ACHN (cell line): ENCODE data around the gene NFYC.

Source experiments
- DNase-seq: peaks from one replicate; pipeline ENCODE4 v3.0.0-alpha.2; 2015
- in situ Hi-C: cut with HindIII; loops from 2 replicates; pipeline ENCODE4 v1.10.0; 2017; ENCODE audit warnings: low sequenced_read_pairs, low pct_ligation_motif_present, low pct_unique_long_range_greater_than_20kb

The NFYC gene

DNA sequence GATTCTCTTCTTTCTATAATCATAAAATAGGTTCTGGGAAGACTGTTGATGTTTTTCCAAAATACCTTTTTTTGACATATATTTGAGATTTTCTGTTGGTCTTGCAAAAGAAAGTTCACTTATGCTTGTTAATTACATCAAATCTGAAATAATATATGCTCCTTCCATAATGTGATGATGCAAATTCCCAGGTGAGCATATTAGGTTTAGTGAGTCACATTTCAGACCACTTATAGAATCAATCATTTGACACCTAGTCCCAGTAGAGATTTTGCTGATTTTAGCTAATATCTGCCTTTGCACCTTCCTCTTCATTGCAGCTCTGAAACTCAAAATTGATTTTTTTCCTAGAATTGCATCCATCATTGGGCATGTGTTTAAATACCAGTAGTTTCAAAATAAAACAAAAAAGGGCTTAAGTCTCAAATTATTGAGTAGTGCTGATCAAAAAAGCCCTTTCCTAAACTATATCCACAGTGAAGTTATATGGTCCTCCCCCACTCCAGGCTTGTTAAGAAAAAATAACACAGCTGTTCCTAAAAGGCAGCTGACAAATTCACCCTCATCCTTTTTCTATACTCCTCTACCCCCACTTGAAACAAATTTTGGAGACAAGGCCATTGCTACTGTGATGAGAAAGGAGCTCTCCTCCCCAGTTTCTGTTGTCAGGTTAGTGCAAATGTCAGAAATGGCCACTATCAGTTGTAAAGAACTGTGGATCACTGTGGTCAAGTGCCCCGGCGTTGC is 55.0 kb downstream of the NFYC start:
- DNase-seq: no peak
- in situ Hi-C loops: no loop called here

DNA sequence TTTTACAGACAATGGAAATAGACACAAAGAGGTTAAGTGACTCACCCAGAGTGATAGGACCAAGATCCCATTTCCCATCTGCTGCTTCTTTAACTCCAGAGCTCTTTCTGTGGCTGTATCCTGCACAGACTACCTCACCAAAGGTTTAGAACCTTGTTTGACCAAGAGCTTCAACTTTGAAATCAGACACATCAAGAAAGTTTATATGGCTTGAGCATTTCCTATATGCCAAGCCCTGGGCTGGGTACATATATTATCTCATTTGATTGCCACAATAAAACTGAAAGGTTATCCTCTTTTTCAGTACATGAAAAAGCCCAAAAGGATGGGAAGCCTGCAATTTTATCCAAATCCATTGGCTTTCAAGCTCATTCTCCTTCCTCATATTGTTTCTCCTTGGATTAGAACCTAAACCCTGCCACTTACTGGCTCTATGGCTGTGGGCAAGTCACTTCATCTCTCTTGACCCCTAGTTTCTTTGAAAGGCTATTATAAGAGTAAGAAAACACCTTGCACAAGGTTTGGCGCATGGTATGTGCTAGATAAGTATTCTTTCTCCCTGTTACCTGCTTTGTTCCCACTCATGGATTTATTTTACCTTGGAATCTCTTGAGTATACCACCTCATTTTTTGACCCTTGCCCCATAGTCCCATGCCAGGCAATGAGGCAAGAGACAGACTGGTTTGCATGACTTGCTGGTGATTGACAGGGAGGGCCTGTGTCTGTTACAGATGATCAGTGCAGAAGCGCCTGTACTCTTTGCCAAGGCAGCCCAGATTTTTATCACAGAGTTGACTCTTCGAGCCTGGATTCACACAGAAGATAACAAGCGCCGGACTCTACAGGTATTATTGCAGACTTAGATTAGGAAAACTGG is 57.6 kb downstream of the NFYC start:
- DNase-seq: no peak
- in situ Hi-C loops: no loop called here

DNA sequence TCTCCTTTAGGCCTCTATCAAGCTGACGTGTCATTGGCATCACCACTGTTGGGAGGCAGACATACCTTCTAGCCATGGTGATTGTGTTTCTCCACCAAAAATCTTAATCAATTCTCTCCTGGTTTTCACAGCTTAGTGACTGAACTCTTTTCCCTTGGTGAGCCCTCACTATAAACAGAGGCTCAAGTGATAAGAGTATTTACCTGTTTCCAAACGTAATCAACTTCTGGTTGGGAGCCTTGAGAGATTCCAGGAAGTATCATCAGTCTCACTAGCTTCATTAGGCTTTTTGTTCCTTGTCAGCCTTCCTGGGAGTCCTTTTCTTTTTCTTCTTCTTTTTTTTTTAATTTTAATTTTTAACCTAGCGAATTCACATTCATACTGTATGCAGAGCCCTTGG is 58.3 kb downstream of the NFYC start:
- no peak for DNase-seq
- in situ Hi-C loops: no loop called here

DNA sequence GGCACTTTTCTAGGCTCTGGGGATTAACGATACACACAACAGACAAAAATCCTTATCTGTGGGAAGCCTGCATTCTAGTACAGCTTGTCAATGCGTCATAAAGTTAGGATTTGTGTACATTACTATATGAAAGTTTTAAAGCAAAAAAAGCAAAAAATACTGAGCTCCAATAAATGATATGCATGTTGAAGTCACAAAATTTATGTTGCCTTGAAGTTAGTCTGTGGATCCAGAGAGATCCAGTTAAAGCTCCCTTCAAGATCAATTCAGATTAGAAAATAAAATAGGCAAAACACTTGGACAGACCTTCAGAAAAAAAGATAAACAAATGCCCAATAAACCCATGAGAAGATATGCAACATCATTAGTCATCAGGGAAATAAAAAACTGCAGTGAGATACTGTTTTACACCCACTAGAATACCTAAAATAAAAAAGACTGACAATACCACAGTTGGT is 59.0 kb downstream of the NFYC start:
- in situ Hi-C loops: no loop called here
- DNase-seq: no peak

DNA sequence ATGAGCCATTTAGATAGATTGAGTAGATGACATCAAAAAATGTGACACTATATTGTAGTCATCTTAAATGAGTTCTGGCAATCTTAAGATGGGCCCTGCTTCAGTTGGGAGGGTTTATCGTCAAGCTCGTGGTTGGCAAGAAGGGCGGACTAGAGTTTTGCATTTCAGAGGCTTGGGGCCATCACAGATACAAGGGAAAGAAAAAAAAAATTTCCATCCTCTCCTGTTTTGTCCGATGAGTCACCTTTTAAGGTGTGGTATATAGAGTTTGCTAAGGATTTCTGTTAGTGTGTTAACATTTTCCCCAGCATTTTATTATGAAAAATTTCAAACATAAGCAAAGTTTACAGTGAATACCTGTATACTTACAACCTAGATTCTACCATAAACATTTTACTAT is 60.3 kb downstream of the NFYC start:
- DNase-seq: no peak
- in situ Hi-C loops: no loop called here

DNA sequence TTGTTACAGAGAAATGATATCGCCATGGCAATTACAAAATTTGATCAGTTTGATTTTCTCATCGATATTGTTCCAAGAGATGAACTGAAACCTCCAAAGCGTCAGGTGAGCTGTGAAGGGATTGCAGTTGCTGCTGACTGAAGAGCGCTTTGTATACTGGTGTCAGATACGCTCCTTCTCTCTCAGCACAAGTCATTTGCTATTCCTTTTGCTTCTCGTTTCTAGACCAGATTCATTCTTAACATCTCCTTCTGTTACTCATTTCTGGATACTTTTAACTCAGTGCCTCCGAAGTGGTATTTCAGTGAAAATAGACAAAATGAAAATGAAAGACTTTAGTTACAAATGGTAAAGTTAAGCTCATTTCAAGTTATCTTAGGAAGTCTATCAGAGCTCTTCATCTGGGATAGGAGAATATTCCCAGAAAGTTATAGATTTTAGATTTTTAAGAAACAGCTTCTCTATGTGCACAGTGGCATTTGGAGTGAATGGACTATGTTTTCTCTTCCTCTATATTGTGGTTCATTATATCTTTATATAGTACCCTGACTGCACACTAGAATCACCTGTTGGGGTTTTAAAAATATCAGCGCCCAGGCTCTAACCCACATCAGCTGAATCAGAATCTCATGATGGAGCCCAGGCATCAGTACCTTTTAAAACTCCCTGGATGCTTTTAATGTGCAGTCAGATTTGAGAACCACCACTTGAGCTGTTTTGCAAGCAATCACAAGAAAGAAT is 61.8 kb downstream of the NFYC start:
- no peak for DNase-seq
- in situ Hi-C loops: no loop called here

DNA sequence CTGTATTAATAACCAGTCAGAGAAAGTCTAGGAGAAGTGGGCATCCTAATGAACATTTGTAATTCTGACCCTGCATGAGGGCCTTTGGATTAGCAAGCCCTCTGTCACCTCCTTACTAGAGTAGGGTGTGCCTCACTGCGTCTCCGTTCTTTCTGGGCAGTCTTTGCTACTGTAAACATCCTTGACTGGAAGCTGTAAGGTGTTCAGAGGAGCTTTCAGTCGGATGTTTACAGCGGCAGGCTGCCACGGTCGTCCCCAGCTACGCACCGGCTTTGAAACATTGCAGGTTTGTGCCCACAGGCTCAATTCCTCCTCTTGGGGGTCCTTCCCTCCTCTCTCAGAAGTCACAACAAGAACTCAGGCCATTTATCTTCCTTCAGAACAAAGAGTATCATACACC is 62.7 kb downstream of the NFYC start:
- no peak for DNase-seq
- in situ Hi-C loops: no loop called here

DNA sequence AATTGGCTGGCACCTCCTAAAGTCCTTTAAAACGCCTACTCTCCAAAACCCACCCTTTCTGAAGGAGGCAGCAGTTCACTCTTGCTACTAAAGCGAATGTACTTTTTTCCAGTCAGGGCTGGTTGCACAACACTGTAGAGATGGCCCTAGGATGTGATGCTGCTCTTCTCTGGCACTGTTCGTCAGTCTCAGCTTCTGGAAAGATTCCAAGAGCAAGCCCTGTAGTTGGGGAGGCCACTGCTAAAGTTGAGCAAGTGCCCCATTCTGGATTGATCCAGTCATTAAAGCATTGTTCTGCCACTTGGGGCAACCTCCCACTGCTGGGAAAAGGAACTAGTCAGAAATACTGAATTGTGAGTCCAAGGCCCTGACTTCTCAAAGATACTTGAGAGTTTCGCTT is 63.6 kb downstream of the NFYC start:
- in situ Hi-C loops: no loop called here
- DNase-seq: no peak

DNA sequence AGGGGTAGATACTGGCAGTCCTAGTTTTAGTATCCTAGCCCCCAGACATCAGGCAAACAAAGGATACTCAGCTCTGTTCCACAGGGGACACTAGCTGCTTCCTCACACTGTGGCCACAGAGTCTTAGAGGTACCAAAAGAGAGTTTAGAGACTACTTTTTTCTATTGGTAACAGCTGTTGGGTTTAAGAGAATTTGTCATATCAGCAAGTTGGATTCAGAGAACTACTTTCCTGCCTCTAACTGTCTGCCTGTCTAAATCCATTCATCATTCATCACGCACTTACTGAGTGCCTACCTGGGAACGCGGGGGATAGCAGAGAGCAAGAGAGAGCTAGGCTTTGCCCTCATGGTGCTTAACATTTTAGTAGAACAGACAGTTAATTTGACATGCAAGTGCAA is 65.0 kb downstream of the NFYC start:
- in situ Hi-C loops: no loop called here
- DNase-seq: no peak

DNA sequence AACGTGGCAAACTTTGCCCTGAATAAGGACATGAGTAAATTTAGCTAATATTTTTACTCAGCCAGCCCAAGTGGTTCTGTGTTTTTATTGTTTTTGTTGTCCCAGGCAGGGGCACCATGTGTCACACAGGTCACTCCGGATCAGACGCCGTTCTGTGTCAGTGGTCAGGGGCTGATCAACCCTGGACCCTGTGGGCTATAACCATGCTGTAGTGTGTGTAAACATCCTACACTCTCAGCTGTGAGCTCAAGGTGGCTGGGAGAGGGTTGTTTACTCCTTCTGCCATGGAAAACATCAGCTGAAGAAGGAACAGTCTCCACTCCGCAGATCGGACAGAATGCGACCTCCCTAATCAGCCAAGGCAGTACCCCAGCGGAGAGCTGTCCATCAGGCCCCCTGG is 65.6 kb downstream of the NFYC start:
- in situ Hi-C loops: no loop called here

DNA sequence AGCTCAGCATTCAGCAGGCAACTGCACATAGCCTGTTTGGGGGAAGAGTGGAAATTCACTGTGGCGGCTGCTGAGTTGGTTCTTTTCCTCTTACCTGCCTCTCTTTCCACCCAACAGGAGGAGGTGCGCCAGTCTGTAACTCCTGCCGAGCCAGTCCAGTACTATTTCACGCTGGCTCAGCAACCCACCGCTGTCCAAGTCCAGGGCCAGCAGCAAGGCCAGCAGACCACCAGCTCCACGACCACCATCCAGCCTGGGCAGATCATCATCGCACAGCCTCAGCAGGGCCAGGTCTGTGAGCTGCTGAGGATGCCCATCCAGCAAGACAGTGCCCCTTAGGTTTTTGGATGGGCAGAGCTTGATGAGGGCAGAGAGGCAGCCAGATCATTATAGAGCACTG is 66.5 kb downstream of the NFYC start:
- in situ Hi-C loops: no loop called here
- DNase-seq: no peak

More for the DNA sequence above, 65.6 kb downstream of the NFYC start:
- DNase-seq: no peak

DNA sequence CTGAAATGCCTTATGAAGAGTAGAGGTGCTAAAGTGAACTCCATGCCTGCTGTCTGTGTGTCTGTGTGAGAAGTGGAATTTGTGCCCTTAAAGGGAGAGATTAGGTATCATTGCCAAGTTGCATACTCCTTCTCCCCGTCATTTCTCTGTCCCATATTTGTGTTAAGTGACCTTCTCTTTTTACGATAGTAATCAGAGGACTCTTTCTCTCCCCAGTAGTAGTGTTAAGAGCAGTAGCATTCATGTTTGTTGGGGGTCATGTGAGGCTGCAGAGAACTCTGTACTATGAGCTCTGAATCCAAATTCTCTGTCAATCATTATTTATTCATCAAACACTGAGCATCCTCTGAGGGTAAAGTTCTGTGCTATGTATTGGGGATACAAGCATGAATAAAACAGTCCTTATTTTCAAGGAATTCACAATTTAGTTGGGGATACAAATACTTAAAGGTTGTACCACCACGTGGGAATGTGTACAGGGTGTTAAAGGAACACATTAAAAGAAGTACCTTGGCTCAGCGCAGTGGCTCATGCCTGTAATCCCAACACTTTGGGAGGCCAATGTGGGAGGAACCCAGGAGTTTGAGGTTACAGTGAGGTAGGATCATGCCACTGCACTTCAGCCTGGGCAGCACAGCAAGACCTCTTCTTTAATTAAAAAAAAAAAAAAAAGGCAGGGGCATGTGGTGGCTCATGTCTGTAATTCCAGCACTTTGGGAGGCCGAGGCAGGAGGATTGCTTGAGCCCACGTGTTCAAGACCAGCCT is 67.3 kb downstream of the NFYC start:
- in situ Hi-C loops: no loop called here
- no peak for DNase-seq

DNA sequence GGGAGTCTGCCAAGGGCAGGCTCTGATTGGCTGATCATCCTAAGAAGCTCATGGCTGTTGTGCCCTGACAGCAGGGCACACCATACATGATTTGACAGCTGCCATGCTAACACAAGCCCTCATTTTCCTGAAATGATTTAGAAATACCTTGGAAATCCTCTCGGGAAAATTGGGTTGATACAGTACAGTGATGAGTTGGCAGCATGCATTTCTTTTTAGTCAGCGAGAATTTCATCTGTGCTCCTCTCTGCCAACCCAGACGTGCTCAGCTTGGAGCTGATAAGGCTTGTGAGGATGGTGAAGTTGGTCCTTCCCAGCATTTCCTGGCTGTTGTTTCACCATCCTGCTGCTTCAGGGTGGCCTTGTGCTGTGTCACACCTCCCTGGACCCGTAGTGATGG is 69.5 kb downstream of the NFYC start:
- in situ Hi-C loops: no loop called here
- DNase-seq: no peak

DNA sequence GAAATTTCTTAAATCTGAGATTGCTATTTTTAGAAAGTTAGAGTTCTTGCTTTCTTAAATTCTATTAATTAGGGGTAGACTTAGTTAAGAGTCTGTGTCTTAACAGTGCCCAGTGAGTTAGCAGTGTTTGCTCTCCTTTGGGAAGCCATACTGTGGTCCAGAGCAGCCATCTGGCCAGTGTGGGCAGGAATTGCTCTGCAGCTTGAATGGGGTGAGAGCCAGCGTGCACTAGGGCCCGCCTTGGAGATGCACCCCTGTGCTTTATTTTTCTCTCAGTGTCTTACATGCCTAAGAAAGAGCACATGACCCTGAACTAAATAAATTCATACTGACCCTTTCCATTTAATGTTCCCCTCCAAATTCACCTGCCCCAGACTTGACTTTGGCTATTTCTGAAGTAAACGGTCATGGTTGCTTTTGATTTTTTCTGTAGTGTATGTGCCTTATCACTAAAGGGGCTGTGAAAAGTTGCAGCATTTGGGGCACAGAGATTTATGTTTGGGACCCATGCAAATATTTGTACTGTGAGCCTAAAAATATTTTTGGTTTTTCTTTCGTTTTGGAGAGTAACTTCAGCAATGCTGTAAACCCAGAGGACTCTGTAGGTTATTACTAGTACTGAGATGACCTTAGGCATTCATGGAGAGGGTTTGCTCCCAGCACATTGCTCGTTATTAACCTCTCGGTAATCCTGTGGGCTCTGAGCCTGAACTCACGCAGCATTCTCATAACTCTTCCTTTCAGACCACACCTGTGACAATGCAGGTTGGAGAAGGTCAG is 70.8 kb downstream of the NFYC start:
- in situ Hi-C loops: no loop called here

DNA sequence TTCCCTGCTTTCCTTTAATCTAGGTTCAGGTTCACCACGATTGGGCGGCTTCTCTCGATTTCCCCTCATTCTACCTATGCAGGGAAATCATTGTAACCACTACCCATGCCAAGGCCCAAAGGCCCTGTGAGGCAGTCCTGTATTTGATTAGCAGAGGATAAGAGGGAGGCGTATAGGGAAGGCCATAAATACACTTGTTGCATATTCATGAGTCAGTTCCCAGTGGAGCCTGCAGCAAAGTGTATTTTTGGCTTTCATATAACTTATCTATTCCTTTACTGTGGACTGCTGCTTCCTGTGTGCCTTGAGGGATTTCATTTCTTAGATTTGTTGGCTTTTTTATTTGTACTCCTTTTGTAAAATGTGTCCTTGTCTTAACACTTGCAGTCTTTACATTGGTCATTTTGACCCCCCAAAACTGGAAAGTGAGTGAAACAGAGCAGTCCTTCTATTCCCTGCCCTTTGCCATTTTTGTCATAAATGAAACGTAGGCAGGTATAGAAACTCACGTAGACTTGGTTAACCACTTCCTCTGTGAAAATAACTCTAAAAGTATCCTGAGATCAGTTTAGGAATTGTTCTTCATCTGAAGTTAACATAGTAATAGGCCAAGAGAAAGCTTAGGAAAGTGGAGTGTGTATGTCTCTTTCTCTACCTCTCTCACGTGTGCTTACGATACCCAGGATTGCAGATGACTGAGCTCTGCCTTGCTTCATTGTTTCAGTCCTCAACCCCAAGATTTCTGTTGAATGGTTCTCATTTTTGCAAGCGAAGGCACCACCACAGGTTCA is 72.4 kb downstream of the NFYC start:
- in situ Hi-C loops: no loop called here
- DNase-seq: no peak

More for the DNA sequence above, 70.8 kb downstream of the NFYC start:
- no peak for DNase-seq

DNA sequence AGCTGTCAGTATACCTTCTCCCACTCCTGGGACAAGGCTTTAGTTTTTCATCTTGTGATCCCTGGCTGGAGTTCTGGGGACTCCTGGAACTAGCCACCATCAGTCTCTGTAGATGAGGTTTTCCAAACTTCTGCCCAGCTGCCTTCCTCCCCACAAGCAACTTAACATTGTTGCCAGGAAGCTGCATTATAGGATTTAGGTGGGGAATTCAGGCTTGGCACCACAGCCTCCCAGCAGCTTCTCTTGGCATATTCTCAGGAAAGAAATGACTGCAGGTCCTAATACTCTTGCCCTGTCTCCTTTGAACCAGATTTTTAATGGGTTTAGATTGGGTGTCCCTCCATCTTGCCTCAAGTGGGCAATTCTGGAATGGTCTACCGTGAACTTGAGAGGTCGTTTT is 73.5 kb downstream of the NFYC start:
- in situ Hi-C loops: no loop called here
- DNase-seq: no peak

DNA sequence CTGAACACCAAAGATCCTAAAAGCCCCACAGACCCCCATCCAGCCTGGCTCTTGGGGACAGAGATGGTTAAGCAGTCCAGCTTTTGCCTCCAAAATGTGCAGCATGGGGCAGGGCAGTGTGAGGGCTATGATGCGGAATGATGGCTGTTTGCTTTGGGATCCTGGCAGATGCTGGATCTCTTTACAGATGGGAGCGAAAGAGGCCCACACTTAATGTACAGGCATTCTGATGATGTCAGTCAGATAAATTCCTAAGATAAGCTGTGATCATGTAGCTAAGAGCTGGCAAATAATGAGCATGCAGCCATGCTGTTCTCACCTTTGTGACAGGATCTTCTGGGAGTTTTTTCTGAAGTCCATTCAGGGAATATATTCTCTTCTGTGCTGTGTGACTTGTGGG is 74.5 kb downstream of the NFYC start:
- DNase-seq: no peak
- in situ Hi-C loops: no loop called here
